ENCODE results near the gene SLC22A7.

Gene SLC22A7, protein sequence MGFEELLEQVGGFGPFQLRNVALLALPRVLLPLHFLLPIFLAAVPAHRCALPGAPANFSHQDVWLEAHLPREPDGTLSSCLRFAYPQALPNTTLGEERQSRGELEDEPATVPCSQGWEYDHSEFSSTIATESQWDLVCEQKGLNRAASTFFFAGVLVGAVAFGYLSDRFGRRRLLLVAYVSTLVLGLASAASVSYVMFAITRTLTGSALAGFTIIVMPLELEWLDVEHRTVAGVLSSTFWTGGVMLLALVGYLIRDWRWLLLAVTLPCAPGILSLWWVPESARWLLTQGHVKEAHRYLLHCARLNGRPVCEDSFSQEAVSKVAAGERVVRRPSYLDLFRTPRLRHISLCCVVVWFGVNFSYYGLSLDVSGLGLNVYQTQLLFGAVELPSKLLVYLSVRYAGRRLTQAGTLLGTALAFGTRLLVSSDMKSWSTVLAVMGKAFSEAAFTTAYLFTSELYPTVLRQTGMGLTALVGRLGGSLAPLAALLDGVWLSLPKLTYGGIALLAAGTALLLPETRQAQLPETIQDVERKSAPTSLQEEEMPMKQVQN

DNA sequence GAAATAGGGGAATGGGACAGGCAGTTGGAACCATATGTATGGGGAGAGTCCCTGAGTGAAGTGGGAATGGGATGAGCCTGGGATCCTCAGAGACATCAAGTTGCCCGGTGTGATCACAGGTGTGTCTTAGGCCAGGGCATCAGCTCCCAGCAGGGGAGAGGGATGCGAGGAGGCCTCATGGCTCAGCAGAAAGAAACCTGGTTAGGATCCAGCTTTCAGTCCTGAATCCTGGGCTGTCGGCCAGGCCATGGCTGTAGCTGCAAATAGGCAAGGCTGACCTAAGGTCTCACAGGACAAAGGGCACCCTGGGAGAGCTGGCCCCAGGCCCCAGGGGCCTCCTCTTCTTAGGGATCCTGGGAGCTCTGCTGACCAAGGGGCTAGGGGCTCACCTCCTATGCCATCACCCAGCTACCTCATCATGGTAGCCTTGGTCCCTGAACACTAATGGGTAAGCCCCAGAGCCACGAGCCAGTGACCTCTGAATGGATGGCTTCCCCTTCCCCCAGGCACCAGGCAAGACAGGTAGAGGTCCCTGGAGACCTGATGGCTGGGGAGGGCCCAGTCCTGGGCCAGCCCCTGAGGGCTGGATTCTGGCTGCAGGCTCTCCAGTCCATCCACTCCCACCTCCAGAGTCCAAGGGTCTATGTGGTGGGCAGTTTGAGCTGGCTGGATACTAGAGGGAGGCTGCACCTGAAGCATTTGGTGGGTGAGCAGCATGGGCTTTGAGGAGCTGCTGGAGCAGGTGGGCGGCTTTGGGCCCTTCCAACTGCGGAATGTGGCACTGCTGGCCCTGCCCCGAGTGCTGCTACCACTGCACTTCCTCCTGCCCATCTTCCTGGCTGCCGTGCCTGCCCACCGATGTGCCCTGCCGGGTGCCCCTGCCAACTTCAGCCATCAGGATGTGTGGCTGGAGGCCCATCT lies at the start of gene SLC22A7:
TSS of gene SLC22A7 (plus strand) at position 617 of the 921 bp plus-strand sequence. CDS start at position 716, 99 bp downstream.
- DNase-seq: no peak

DNA sequence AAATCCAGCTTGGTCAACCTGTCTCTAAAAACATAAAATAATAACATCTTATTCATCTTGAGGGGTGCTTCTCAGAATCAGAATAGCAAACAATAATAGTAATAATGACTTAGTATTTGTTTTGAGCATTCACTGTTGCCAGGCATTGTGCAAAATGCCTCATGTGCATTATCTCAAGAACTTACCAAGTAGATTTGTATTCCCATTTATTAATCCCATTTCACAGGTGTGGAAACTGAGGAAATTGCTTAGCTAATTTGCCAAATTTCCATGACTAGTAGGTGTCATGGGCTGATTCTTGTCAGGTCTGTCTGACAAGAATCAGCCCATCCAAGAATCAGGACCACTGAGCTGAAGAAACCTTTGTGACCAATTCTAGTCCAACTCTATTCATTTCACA lies 49.3 kb upstream of the SLC22A7 start:
- no peak for DNase-seq

DNA sequence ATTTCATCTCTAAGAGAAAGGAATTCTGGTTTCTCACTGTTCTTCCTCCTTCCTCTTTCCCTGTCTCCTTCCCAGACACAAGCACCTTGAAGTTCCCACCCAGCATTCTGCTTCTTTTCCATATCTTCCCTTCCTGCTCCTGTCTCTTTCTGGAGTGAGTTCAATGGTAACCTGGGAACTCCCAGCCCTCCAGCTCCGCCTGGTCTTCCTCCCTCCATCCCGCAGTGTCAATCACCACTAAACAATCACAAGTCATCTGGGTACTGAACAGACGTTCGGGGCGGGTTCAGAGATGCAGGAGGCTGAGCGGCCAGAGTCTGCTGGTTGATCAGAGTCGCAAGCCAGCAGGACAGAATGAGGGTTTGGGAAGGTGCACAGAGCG lies 47.1 kb upstream of the SLC22A7 start:
- no peak for DNase-seq

DNA sequence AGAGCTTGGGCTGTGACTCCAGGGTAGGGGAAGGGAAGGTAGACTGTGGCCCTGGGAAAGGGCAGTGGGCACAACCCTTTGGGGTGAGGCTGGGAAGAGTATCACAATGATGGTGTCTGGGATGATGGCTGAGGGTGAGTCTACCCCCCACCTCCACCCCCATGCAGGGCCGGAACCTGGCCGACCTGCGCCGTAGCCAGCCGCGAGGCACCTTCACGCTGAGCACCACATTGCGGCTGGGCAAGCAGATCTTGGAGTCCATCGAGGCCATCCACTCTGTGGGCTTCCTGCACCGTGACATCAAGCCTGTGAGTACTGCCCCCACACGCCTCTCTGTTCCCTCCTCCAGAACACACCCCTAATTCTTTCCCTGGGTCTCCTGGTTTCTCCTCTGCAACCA lies 44.7 kb upstream of the SLC22A7 start:
- no peak for DNase-seq

DNA sequence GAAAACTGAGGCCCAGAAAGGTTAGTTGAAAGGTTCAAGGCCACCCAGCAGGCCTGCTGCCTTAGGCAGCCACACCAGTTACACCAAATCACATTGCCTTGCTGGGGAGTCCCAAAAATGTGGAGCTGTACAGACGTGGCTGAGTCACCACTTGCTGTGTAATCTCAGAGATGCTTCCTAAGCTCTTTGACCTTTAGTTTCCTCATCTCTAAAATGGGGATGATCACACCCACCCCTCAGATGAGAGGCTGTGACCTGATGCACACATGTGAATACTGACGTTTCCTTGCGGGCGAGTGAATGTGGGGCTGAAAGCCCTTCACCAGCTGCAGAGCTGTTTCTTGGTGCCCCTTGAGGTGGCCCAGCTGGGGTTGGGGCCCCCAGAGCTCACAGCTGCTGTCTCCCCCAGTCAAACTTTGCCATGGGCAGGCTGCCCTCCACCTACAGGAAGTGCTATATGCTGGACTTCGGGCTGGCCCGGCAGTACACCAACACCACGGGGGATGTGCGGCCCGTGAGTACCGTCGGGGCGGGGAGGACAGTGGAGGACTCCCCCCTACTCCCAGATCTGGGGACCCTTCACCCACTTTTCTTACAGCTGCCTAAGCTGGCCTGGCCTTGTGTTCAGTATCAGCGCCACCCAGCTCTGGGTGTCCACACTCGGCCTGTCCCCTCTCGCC lies 43.8 kb upstream of the SLC22A7 start:
- DNase-seq: no peak

DNA sequence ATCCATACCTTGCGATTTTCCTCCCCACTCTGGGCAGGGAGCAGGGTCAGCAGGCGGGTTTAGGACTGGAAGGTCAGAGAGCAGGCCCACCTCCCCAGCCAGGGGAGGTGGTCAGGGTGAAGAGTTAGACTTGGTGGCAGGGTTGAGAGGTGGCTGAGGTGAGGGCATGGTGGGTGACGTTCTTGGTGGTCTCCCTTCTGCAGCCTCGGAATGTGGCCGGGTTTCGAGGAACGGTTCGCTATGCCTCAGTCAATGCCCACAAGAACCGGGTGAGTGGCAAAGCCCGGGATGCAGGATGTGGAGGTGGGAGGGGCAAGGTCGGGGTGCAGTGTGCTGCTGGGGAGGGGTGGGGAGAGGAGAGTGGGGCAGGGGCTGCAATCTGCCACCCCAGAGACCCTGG lies 43.2 kb upstream of the SLC22A7 start:
- no peak for DNase-seq

DNA sequence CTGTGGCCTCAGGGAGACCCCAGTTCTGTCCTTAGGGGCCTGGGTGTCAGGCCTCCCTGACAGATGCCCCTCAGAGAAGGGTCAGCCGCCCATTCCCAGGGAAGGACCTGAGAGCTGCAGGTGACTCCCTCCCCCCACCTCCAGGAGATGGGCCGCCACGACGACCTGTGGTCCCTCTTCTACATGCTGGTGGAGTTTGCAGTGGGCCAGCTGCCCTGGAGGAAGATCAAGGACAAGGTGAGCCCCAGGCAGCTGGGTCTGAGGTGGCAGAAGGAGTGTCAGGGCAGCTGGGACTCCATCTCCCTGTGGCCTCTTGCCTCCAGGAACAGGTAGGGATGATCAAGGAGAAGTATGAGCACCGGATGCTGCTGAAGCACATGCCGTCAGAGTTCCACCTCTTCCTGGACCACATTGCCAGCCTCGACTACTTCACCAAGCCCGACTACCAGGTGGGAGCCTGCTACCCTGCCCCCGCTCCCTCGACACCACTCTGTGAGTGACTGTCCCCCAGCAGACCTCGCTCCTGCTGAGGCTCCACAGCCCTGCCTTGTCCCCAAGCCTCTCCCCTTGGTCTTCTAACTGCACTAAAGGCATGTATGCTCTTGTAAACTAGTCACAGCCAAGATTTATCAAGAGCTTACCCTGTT lies 42.5 kb upstream of the SLC22A7 start:
- DNase-seq: no peak

DNA sequence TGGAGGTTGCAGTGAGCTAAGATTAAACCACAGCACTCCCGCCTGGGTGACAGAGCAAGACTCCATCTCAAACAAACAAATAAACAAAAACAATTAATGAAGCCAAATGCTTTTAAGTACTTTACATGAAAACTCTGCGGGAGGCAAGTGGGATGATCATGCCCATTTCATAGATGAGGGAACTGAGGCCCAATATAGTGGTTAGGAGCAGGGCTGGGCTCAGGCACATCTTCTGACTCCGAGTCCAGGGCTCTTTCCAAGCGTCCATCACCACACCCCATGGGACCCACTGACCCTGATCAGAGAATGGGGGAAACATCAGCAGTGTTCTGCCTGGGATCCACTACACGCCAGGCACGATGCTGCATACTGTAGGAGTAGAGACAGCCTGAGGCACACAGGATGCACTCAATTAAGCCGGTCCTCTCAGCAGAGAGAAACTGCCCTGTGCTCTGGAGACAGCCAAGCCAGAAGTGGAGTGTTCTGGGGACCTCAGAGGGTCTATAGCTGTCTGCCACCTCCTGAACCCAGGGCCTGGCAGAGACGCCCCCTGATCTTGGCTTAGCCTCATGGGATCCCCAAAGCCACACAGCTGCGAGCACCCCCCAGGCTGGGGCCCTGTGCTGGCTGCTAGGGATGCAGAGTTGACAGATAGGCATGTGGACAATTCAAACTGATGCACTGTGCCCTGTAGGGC lies 41.2 kb upstream of the SLC22A7 start:
- DNase-seq: no peak

DNA sequence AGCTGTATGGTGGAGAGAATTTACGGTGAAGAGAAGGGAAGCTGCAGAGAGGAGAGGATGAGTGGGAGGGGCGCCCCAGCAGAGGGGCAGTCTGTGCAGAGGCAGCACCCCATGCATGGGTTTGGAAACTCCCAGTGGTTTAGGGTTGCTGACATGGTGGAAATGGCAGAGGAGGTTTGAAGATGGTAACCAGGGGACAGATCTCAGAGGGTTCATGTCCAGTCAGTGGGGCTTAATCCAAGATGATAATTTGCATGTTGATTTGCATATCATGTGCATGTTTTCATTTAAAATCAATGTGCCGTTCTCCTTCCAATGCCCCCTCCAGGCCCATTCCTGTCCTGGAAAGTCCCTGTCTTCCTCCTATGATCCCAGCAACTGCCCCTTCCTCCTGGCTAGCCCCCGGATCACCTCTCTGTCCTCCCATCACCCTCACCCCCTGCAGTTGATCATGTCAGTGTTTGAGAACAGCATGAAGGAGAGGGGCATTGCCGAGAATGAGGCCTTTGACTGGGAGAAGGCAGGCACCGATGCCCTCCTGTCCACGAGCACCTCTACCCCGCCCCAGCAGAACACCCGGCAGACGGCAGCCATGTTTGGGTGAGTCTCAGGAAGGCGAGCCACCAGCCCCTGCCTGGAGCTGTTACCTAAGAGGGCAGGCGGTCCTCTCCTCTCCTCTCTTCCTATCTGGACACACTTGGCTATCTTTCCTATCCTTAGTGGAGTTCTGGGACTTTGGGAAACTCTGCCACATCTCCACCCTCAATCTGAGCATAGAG lies 40.5 kb upstream of the SLC22A7 start:
- DNase-seq: no peak

DNA sequence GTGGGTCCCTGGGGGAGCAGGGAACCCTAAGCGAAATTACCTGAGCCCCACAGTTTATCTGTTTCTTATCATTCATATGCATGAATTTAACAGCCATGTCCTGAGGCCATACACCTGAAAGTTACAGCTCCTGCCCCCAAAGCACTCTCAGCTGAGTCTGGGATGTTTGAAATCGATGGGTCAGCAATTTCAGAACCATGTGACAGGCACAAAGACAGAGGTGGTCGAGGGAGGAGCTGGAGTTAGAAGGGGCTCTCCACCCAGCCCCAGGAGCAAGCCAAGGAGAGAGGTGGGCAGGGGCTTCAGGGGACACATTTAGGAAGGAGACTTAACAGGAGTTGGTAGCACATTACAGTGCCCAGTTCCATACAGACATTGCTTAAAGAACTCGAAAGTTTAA lies 39.9 kb upstream of the SLC22A7 start:
- no peak for DNase-seq

DNA sequence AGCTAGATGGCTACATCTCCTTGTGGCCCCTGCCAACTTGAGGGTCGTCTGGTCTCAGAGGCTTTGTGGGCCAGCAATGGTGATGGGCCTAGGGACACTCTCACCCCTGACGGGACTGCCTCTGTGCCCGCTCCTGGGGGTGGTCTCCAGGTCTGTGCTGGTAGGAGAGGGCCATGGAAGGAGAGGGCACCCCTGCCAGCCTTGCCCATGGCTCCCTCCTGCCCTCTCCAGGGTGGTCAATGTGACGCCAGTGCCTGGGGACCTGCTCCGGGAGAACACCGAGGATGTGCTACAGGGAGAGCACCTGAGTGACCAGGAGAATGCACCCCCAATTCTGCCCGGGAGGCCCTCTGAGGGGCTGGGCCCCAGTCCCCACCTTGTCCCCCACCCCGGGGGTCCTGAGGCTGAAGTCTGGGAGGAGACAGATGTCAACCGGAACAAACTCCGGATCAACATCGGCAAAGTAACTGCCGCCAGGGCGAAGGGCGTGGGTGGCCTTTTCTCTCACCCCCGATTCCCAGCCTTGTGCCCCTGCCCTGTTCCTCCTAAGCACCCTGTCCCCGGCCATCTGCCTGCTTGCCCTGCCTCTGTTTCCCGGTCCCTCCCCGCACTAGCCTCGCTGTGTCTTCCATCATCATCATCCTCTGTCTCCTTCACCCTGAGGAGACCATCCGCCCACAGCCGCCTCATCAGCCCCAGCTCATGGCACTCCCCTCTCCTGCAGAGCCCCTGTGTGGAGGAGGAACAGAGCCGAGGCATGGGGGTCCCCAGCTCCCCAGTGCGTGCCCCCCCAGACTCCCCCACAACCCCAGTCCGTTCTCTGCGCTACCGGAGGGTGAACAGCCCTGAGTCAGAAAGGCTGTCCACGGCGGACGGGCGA lies 39.0 kb upstream of the SLC22A7 start:
- DNase-seq: no peak

DNA sequence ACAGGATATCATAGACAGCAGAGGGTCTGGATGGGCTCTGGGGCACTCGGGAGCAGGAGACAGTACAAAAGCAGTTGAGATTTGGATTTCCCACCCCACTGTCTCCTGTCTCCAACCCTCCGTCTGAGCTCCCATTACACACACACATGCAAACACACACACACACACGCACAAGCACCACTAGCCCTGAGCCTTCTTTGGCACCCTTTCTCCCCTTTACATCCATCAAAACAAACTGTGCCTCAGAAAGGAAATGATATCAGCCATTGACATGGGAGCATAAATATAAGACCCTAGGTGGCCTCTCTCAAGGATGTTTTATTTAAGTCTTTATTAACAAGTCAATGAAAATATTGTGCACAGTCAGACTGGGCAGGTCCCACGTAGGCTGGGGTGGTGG lies 37.3 kb upstream of the SLC22A7 start:
- no peak for DNase-seq

DNA sequence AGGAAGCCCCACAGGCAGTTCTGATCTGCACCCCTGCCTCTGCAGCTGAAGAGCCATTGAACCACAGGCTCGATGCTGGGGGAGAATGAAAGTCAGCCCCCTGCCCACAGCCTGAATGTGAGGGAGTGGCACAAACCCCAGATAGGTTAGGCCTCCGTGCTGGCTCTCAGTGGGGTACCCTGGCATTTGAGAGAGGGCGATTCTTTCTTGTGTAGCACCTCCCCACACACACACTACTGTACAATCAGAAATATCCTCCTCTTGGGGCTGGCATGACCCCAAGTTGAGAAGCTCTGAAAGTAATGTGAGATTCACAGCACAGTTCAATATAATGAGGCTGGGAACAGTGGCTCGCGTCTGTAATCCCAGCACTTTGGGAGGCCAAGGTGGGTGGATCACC lies 36.9 kb upstream of the SLC22A7 start:
- DNase-seq: no peak

DNA sequence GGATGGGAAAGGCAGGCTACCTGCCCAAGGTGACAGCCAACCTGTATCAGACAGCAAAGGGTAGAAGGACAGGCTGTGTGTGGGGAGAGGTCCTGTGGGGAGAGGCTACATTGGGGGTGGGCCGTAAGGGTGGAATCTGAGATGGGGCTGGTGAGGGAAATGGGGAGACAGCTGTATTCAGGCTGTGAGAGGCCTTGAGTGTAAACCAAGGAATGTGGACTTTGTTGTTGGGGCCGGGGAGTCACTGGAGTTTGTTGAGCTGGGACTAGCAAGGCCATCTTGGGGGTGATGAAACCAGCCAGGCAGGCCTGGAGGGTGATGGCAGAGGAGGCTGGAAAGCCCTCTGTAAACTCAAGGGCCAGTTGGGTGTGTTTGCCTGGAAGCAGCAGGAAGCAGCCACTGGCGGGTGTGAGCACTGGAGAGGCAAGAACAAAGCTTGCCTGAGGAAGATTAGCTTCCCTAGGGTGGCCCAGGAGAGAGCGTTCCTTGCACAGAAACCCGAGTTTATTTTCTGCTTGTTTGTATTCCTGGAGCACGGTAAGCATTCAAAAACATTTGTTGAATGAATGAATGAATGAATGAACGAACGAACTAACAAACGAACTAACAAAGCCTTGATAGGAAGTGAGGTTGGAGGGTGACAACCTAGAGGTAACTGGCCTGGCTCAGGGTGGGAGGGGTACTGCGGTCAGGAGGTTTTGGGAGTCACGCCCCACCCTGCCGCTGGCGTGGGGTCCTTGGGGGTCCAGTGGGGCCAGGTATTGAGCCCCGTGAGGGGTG lies 35.9 kb upstream of the SLC22A7 start:
- no peak for DNase-seq

DNA sequence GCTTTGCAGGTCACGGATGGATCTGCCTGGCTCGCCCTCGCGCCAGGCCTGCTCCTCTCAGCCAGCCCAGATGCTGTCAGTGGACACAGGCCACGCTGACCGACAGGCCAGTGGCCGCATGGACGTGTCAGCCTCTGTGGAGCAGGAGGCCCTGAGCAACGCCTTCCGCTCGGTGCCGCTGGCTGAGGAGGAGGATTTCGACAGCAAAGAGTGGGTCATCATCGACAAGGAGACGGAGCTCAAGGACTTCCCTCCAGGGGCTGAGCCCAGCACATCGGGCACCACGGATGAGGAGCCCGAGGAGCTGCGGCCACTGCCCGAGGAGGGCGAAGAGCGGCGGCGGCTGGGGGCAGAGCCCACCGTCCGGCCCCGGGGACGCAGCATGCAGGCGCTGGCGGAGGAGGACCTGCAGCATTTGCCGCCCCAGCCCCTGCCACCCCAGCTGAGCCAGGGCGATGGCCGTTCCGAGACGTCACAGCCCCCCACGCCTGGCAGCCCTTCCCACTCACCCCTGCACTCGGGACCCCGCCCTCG lies 35.2 kb upstream of the SLC22A7 start:
- DNase-seq: no peak

DNA sequence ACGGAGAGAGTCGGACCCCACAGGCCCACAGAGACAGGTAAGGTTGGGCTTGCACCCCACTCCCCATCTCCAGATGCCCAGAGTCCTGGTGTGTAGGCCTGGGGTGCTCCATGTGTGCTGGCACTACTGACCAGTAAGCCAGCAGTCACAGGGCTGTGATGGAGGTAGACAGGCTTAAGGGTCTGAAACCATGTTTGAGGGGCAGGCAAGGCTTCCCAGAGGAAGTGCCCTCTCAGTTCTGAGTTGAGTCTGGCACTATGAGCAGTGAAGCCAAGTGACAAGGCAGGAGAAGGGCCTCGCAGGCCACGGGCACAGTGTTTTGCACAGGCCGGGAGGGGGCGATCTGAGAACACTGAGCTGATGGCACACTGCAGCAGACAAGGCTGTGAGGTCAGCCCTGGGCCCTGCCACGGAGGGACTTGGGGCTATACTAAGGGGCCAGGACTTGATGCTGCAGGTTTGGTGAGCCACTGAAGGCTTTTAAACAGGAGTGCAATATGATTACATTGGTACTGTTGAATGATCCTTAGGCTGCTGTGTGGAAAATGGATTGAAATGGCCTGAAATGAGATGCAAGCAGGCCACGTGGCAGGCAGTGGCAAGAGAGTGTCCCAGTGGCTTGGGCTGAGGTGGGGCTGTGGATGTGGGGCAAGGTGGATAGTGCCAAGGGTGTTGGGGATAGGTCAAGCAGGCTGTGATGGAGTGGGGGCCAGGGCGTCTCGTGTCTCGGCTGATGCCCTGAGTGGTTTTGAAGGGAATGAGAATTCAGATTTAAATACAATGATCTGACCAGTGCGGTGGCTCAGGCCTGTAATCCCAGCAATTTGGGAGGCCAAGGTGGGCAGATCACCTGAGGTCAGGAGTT lies 34.5 kb upstream of the SLC22A7 start:
- DNase-seq: peak; percentile 87

DNA sequence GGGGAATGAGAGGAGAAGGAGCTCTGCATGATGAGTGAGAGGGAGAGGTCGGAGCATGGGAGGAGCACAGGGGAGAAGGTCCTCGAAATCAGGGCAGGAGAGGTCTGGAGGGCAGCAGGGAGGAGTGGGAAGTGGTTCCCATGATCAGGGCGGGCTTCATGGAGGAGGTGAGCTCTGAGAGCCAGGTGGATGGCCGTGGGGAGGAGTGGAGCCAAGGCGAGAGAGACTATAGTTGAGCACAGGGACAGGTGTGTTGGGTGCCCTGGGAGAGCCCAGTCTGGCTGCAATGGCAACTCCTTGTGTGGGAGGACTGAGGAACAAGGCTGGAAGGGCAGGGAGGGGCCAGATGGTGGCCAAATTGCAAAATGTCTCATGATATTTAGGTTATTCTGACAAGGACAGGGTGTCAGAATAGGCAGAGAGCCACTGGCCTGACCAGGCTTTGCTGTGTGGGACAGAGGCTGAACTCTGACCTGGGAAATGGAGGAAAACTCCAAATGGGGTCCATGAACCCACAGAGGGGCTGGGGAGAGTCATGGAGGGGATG lies 33.4 kb upstream of the SLC22A7 start:
- DNase-seq: no peak

DNA sequence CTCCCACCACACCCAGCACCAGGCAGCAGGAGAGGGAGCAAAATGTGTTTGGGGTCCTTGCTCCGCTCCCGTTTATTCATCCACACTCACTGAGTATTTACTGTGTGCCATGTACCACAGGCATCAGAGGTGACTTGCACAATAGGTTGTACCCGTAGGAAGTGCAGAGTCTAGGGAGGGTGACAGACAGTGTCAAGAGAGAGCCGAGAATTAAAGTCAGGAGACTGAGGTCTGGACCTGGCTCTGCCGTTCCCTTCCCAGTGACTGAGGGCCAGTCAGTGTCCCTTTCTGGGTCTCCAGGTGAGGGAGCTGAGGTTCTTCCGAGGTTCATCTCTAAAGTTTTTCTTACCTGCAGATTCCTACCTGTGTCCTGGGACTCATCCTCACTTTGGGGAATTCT lies 32.5 kb upstream of the SLC22A7 start:
- no peak for DNase-seq
